Neutrophil (primary cell): Measurements from ENCODE around the gene XRN2.

ENCODE experiments used
- H3K27ac ChIP-seq: fragments of 200-600 bp; sonication (generic); 2 replicates; pipeline ENCODE4 v1.5.1; 2016; ENCODE audit warnings: mild to moderate bottlenecking, moderate library complexity
- H3K27me3 ChIP-seq: fragments of 200-600 bp; sonication (generic); 2 replicates; pipeline ENCODE4 v1.6.0; 2016; ENCODE audit warnings: mild to moderate bottlenecking
- H3K36me3 ChIP-seq: fragments of 200-600 bp; sonication (generic); 2 replicates; pipeline ENCODE4 v1.5.1; 2017
- H3K4me1 ChIP-seq, 2 experiments: fragments of 200-600 bp in 1 of 2; sonication (generic) in 1 of 2; 1 replicate in 1 of 2; 2 replicates in 1 of 2; pipeline versions ENCODE4 v1.5.1 to v1.6.1; 2013 to 2016; ENCODE audit warnings: low read depth in 1 of 2, low read length in 1 of 2, mild to moderate bottlenecking in 1 of 2, moderate library complexity in 1 of 2; ENCODE audit not compliant: control insufficient read depth in 1 of 2, insufficient read depth in 1 of 2
- H3K4me3 ChIP-seq, 2 experiments: fragments of 200-600 bp in 1 of 2; sonication (generic) in 1 of 2; 1 replicate in 1 of 2; 2 replicates in 1 of 2; pipeline ENCODE4 v1.5.1; 2013 to 2016; ENCODE audit warnings: low read depth in 1 of 2, low read length in 1 of 2, mild to moderate bottlenecking in 1 of 2, moderate library complexity in 1 of 2
- H3K9me3 ChIP-seq: fragments of 200-600 bp; sonication (generic); 2 replicates; pipeline ENCODE4 v1.5.1; 2016
- CTCF ChIP-seq: fragments of 200-600 bp; sonication (generic); IDR thresholded peaks from 2 replicates; pipeline ENCODE4 v1.5.1; 2016; ENCODE audit warnings: antibody characterized with exemption

Gene XRN2

GRCh38 chr20:21371193-21371592 lies 68.1 kb downstream of the XRN2 start:
- no peaks in the 10 kb centered on the region for H3K27me3 ChIP-seq
- no peak for TF ChIP-seq CTCF
- H3K9me3 ChIP-seq, result no peaks in the 10 kb centered on the region
- no peak overlapping the region for H3K4me3 ChIP-seq
- no peak overlapping the region for H3K27ac ChIP-seq
- peaks cover 60% of the 10 kb centered on the region for H3K36me3 ChIP-seq
- H3K4me1 ChIP-seq, result no peaks in the 10 kb centered on the region

- H3K4me1 ChIP-seq, result no peaks in the 10 kb centered on the region
- no peaks in the 10 kb centered on the region for H3K9me3 ChIP-seq
- H3K4me3 ChIP-seq, result no peak overlapping the region
- H3K27me3 ChIP-seq, result no peaks in the 10 kb centered on the region
- H3K36me3 ChIP-seq, result peaks cover 55% of the 10 kb centered on the region
- H3K27ac ChIP-seq, result no peak overlapping the region
- no peak for TF ChIP-seq CTCF
Observed at GRCh38 chr20:21372016-21372415, 68.9 kb downstream of the XRN2 start.

- no peak for TF ChIP-seq CTCF
- H3K36me3 ChIP-seq, result peaks cover 52% of the 10 kb centered on the region
Observed at GRCh38 chr20:21373436-21373835, 70.3 kb downstream of the XRN2 start.

GRCh38 chr20:21376626-21377025 lies 73.5 kb downstream of the XRN2 start:
- no peak overlapping the region for H3K4me3 ChIP-seq
- H3K27me3 ChIP-seq, result no peaks in the 10 kb centered on the region
- no peak overlapping the region for H3K27ac ChIP-seq
- no peak for TF ChIP-seq CTCF
- no peaks in the 10 kb centered on the region for H3K4me1 ChIP-seq
- peaks cover 40% of the 10 kb centered on the region for H3K36me3 ChIP-seq
- H3K9me3 ChIP-seq, result no peaks in the 10 kb centered on the region

More at GRCh38 chr20:21373436-21373835, 70.3 kb downstream of the XRN2 start:
- Histone ChIP-seq H3K27me3 (no peaks in the 10 kb centered on the region), H3K4me1 (no peaks in the 10 kb centered on the region), H3K27ac (no peak overlapping the region), H3K9me3 (no peaks in the 10 kb centered on the region), H3K4me3 (no peak overlapping the region)

GRCh38 chr20:21377701-21378100 lies 74.6 kb downstream of the XRN2 start:
- no peaks in the 10 kb centered on the region for H3K27me3 ChIP-seq
- no peaks in the 10 kb centered on the region for H3K9me3 ChIP-seq
- TF ChIP-seq CTCF, result no peak
- H3K36me3 ChIP-seq, result peaks cover 45% of the 10 kb centered on the region
- H3K27ac ChIP-seq, result no peak overlapping the region
- no peak overlapping the region for H3K4me3 ChIP-seq
- no peaks in the 10 kb centered on the region for H3K4me1 ChIP-seq

- no peaks in the 10 kb centered on the region for H3K9me3 ChIP-seq
- no peaks in the 10 kb centered on the region for H3K27me3 ChIP-seq
- no peaks in the 10 kb centered on the region for H3K4me1 ChIP-seq
- H3K4me3 ChIP-seq, result no peak overlapping the region
- TF ChIP-seq CTCF, result no peak
- peaks cover 47% of the 10 kb centered on the region for H3K36me3 ChIP-seq
- no peak overlapping the region for H3K27ac ChIP-seq
Observed at GRCh38 chr20:21378259-21378658, 75.1 kb downstream of the XRN2 start.
